MCF 10A (cell line): ENCODE data around the gene LENG9. TPM values are rescaled to one million over a fixed set of nuclear protein-coding genes. Genes with fewer than 3 reads are reported as not detected.
A peak's percentile ranks its signal among the peaks of the same experiment; 100 is the strongest.

Experiments used
- BruUV-seq: library from RNA; stranded (reverse); fragments of 400-500 nt; replicated peaks from 2 replicates; lab custom pipeline; 2021; lab: Mats Ljungman, UMichigan
- CTCF ChIA-PET: fragments of 300-600 bp; sonication (Branson Sonifier 250); formaldehyde crosslinking; extraction: SDS; loops from one replicate; lab custom pipeline; 2021; ENCODE audit warnings: antibody characterized with exemption, inconsistent platforms; lab: Yijun Ruan, JAX
- POLR2A ChIA-PET: fragments of 300-600, 350-650 bp; sonication (Branson Sonifier 250); formaldehyde crosslinking; extraction: SDS; loops from one replicate; lab custom pipeline; 2020; ENCODE audit warnings: antibody characterized with exemption, inconsistent platforms; lab: Yijun Ruan, JAX
- DNase-seq: peaks from one replicate; pipeline ENCODE4 v3.0.0-alpha.2; 2018; ENCODE audit not compliant: unreplicated experiment
- H3K27ac Mint-ChIP-seq: one replicate; pipeline ENCODE4 v1.8.0; 2022; ENCODE audit warnings: mild to moderate bottlenecking, low read depth, mixed read lengths; ENCODE audit not compliant: unreplicated experiment
- H3K27me3 Mint-ChIP-seq: one replicate; pipeline ENCODE4 v1.8.0; 2022; ENCODE audit warnings: mixed read lengths; ENCODE audit not compliant: insufficient read depth, unreplicated experiment
- H3K36me3 Mint-ChIP-seq: one replicate; pipeline ENCODE4 v1.8.0; 2022; ENCODE audit warnings: mild to moderate bottlenecking, moderate library complexity, mixed read lengths; ENCODE audit not compliant: insufficient read depth, unreplicated experiment
- H3K4me1 Mint-ChIP-seq: one replicate; pipeline ENCODE4 v1.8.0; 2022; ENCODE audit warnings: mixed read lengths; ENCODE audit not compliant: insufficient read depth, unreplicated experiment
- H3K4me3 Mint-ChIP-seq: one replicate; pipeline ENCODE4 v1.8.0; 2022; ENCODE audit warnings: mild to moderate bottlenecking, moderate library complexity, mixed read lengths; ENCODE audit not compliant: unreplicated experiment
- H3K9me3 Mint-ChIP-seq: one replicate; pipeline ENCODE4 v1.8.0; 2022; ENCODE audit warnings: mixed read lengths; ENCODE audit not compliant: unreplicated experiment
- CTCF ChIP-seq: fragments of 200-600 bp; IDR thresholded peaks from one replicate; pipeline ENCODE4 v1.8.0; 2022; ENCODE audit warnings: antibody characterized with exemption, mild to moderate bottlenecking; ENCODE audit not compliant: unreplicated experiment
- intact Hi-C: fragments of 100-400 bp; cut with micrococcal nuclease; formaldehyde crosslinking; loops from 2 replicates; pipeline ENCODE4 v1.14.1; 2022
- total RNA-seq: library from RNA; stranded (reverse); gene quantifications from 2 replicates; pipeline ENCODE4 v1.2.3, GENCODE V29; 2022

LENG9 gene
- total RNA-seq, 1 experiment from 2014 or later: 9.3 TPM

- Mint-ChIP-seq H3K27ac (no peak overlapping the region), H3K27me3 (no peaks in the 10 kb centered on the region), H3K9me3 (no peaks in the 10 kb centered on the region), H3K36me3 (peaks cover 90% of the 10 kb centered on the region), H3K4me1 (peaks cover 16% of the 10 kb centered on the region), H3K4me3 (no peak overlapping the region)
- no peak for TF ChIP-seq CTCF
- no TSS peak for BruUV-seq
- no peak for DNase-seq
- intact Hi-C loops: no loop called here
- ChIA-PET CTCF (interaction anchor here (1.0 kb wide), 1 partner anchor 9 kb away, joined by 3 read pairs; no protein-coding TSS in a partner anchor), POLR2A (interaction anchor here (6.8 kb wide), 1 partner anchor 9 kb away, joined by 157 read pairs; the partner anchor contains the start of gene LENG8)
Measured at GRCh38 chr19:54458648-54459281, 4.8 kb downstream of the LENG9 start.

GRCh38 chr19:54457773-54458647, 5.6 kb downstream of the LENG9 start:
- Mint-ChIP-seq H3K27ac (no peak overlapping the region), H3K36me3 (peaks cover 91% of the 10 kb centered on the region), H3K27me3 (no peaks in the 10 kb centered on the region), H3K4me3 (no peak overlapping the region), H3K4me1 (peaks cover 20% of the 10 kb centered on the region), H3K9me3 (no peaks in the 10 kb centered on the region)
- ChIA-PET CTCF (no interaction called here), POLR2A (interaction anchor here (6.8 kb wide), 1 partner anchor 9 kb away, joined by 157 read pairs; the partner anchor contains the start of gene LENG8)
- DNase-seq: no peak
- intact Hi-C loops: no loop called here
- TSS peak; percentile 1 for BruUV-seq
- no peak for TF ChIP-seq CTCF

GRCh38 chr19:54456423-54457373, 6.9 kb downstream of the LENG9 start:
- no TSS peak for BruUV-seq
- ChIA-PET CTCF (interaction anchor here (0.8 kb wide), 1 partner anchor 17 kb away, joined by 3 read pairs; no protein-coding TSS in a partner anchor), POLR2A (no interaction called here)
- no peak for TF ChIP-seq CTCF
- Mint-ChIP-seq H3K9me3 (no peaks in the 10 kb centered on the region), H3K36me3 (peaks cover 89% of the 10 kb centered on the region), H3K27me3 (no peaks in the 10 kb centered on the region), H3K4me1 (peaks cover 21% of the 10 kb centered on the region), H3K27ac (no peak overlapping the region), H3K4me3 (no peak overlapping the region)
- no peak for DNase-seq
- intact Hi-C loops: no loop called here
